Tibial nerve (tissue), 4 donors: ENCODE data around the gene ARRB1.

Source experiments
- CTCF ChIP-seq, 5 experiments: fragments of 200-600 bp in 3 of 5; fragments of 450-650 bp in 2 of 5; sonication (generic) in 3 of 5; IDR thresholded peaks; one replicate each; pipeline ENCODE4 v1.5.1; 2016 to 2019; ENCODE audit warnings: antibody characterized with exemption in 5 of 5, mild to moderate bottlenecking in 3 of 5, moderate library complexity in 2 of 5
- EP300 ChIP-seq, 2 donors: sonication (generic); formaldehyde crosslinking; IDR thresholded peaks; one replicate each; pipeline ENCODE4 v1.6.1; 2017; ENCODE audit warnings: antibody characterized with exemption in 2 of 2, mild to moderate bottlenecking in 1 of 2

- TF ChIP-seq EP300 (IDR thresholded peaks at IDR 0.05) (no peak), CTCF (IDR thresholded peaks at IDR 0.05) (no peak)
These were observed 12.8 kb downstream of the ARRB1 start for GRCh38 chr11:75338516-75339208.
